ENCODE data around the gene AP1M1.

DNA sequence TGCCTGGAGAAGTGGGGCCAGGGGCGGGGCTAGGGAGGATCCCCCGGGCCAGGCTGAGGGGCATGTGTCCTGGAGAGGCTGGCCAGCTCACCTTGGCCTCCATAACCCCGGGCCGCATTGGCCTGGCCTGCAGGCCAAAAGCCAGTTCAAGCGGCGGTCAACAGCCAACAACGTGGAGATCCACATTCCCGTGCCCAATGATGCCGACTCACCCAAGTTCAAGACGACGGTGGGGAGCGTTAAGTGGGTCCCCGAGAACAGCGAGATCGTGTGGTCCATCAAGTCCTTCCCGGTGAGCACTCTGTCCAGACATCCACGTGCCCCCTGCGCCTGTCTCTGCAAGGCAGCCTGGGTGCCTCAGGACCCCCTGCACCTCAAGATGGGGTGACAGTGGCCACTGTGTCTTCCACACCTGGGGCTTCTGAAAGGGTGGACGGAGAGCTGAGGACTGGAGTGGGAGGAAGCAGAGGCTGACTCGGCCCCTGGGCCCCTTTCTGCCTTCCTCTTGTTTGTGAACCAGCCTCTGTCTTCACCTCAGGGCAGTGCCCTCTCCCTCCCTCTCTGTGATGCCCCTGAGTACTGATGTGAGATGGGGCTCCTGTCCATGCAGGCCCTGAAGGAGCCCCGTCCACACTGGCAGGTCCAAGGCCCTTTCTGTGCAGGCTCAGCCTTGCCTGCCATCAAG, 31.1 kb downstream of the AP1M1 start:
- no peak for TF ChIP-seq POLR2AphosphoS5 (IDR thresholded peaks at IDR 0.05; ENCODE audit: low read depth, low read length)
- TF ChIP-seq, protein P1, sequence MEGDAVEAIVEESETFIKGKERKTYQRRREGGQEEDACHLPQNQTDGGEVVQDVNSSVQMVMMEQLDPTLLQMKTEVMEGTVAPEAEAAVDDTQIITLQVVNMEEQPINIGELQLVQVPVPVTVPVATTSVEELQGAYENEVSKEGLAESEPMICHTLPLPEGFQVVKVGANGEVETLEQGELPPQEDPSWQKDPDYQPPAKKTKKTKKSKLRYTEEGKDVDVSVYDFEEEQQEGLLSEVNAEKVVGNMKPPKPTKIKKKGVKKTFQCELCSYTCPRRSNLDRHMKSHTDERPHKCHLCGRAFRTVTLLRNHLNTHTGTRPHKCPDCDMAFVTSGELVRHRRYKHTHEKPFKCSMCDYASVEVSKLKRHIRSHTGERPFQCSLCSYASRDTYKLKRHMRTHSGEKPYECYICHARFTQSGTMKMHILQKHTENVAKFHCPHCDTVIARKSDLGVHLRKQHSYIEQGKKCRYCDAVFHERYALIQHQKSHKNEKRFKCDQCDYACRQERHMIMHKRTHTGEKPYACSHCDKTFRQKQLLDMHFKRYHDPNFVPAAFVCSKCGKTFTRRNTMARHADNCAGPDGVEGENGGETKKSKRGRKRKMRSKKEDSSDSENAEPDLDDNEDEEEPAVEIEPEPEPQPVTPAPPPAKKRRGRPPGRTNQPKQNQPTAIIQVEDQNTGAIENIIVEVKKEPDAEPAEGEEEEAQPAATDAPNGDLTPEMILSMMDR (IDR thresholded peaks at IDR 0.05) = no peak

Data from Panc1 (cell line).